Gastroesophageal sphincter (tissue), 4 donors: ENCODE results near the gene RBFOX2. TPM values are rescaled to one million over a fixed set of nuclear protein-coding genes. Genes with fewer than 3 reads are reported as not detected.

Experiments used
- ATAC-seq: fragments of 150-250 bp; one replicate; pipeline ENCODE4 v1.9.1; 2016; ENCODE audit warnings: mild to moderate bottlenecking, moderate library complexity
- H3K27ac ChIP-seq, 4 donors: fragments of 200-600 bp; sonication (generic) in 3 of 4; 1 replicate in 3 of 4; 2 replicates in 1 of 4; pipeline ENCODE4 v1.5.1; 2016 to 2019
- H3K27me3 ChIP-seq: fragments of 200-600 bp; sonication (generic); one replicate; pipeline ENCODE4 v1.5.1; 2019
- H3K36me3 ChIP-seq, 2 donors: fragments of 200-600 bp; sonication (generic); one replicate each; pipeline ENCODE4 v1.5.1; 2019; ENCODE audit warnings: control low read depth in 1 of 2
- H3K4me1 ChIP-seq, 3 donors: fragments of 200-600 bp; sonication (generic); 1 replicate in 2 of 3; 2 replicates in 1 of 3; pipeline ENCODE4 v1.5.1; 2016 to 2019; ENCODE audit warnings: control low read depth in 2 of 3
- H3K4me3 ChIP-seq, 2 donors: fragments of 200-600 bp; sonication (generic); one replicate each; pipeline ENCODE4 v1.5.1; 2019; ENCODE audit warnings: mild to moderate bottlenecking in 1 of 2, moderate library complexity in 1 of 2
- H3K9me3 ChIP-seq, 3 donors: fragments of 200-600 bp; sonication (generic); one replicate each; pipeline ENCODE4 v1.5.1; 2017 to 2019; ENCODE audit warnings: control low read depth in 2 of 3
- CTCF ChIP-seq, 4 experiments: fragments of 200-600 bp in 2 of 4; fragments of 450-650 bp in 2 of 4; sonication (generic) in 1 of 4; IDR thresholded peaks; one replicate each; pipeline ENCODE4 v1.5.1; 2017 to 2019; ENCODE audit warnings: antibody characterized with exemption in 4 of 4, mild to moderate bottlenecking in 2 of 4, moderate library complexity in 2 of 4
- EP300 ChIP-seq: sonication (generic); formaldehyde crosslinking; IDR thresholded peaks from one replicate; pipeline ENCODE4 v1.6.1; 2017; ENCODE audit warnings: antibody characterized with exemption, mild to moderate bottlenecking
- POLR2A ChIP-seq, 2 donors: fragments of 450-650 bp; IDR thresholded peaks; one replicate each; pipeline ENCODE4 v1.6.1; 2017; ENCODE audit warnings: antibody characterized with exemption in 2 of 2, mild to moderate bottlenecking in 2 of 2, moderate library complexity in 1 of 2
- POLR2AphosphoS5 ChIP-seq: sonication (generic); formaldehyde crosslinking; IDR thresholded peaks from one replicate; pipeline ENCODE4 v1.6.1; 2017; ENCODE audit warnings: antibody characterized with exemption
- WGBS, 2 donors: methylation state at CpG; one replicate each; pipeline ENCODE4 v1.1.5; 2018; ENCODE audit warnings: low coverage in 1 of 2; 5-methylcytosine and 5-hydroxymethylcytosine counted together
- total RNA-seq, 4 donors: library from RNA; depleted of rRNA; stranded (reverse); fragments of >200 nt; gene quantifications; one replicate each; pipeline ENCODE4 v1.1.0, GENCODE V29; 2016

The RBFOX2 gene
- total RNA-seq, 4 donors from 2014 or later = 120 to 197 (median 169) TPM

- H3K36me3 ChIP-seq = no peaks in the 10 kb centered on the region
- peak overlapping the region in 1 of 4 donors; percentile 61 for H3K27ac ChIP-seq
- H3K27me3 ChIP-seq = no peaks in the 10 kb centered on the region
- ATAC-seq = no peak
- TF ChIP-seq EP300 = no peak
- WGBS, 2 donors = 85 to 95% methylated on average over 3 to 5 of the region's 5 CpGs
- H3K9me3 ChIP-seq = no peaks in the 10 kb centered on the region
- peaks cover 5 to 69% (median 12%) of the 10 kb centered on the region in 3 donors for H3K4me1 ChIP-seq
- no peak overlapping the region for H3K4me3 ChIP-seq
These were observed 25.8 kb downstream of the RBFOX2 start for GRCh38 chr22:36002718-36003260.

GRCh38 chr22:36002084-36002483 is 26.5 kb downstream of the RBFOX2 start:
- Histone ChIP-seq H3K9me3 (no peaks in the 10 kb centered on the region), H3K27ac (peak overlapping the region in 2 of 4 donors; percentile 50 to 61), H3K4me3 (no peak overlapping the region), H3K36me3 (no peaks in the 10 kb centered on the region), H3K27me3 (no peaks in the 10 kb centered on the region), H3K4me1 (peaks cover 5 to 69% (median 14%) of the 10 kb centered on the region in 3 donors)
- 65 to 74% methylated on average over 7 of the region's 7 CpGs for WGBS, 2 donors
- TF ChIP-seq CTCF (IDR thresholded peaks at IDR 0.05) (no peak), POLR2A (IDR thresholded peaks at IDR 0.05) (no peak), EP300 (no peak), POLR2AphosphoS5 (no peak)
- ATAC-seq = no peak

- Histone ChIP-seq H3K4me3 (no peak overlapping the region), H3K27me3 (no peaks in the 10 kb centered on the region), H3K36me3 (no peaks in the 10 kb centered on the region), H3K27ac (no peak overlapping the region), H3K4me1 (peaks cover 10 to 73% (median 10%) of the 10 kb centered on the region in 3 donors), H3K9me3 (no peaks in the 10 kb centered on the region)
- 84 to 87% methylated on average over 3 of the region's 3 CpGs for WGBS, 2 donors
- TF ChIP-seq POLR2AphosphoS5 (no peak), EP300 (no peak), CTCF (IDR thresholded peaks at IDR 0.05) (no peak), POLR2A (IDR thresholded peaks at IDR 0.05) (no peak)
- no peak for ATAC-seq
These were observed 29.9 kb downstream of the RBFOX2 start for GRCh38 chr22:35998748-35999147.

GRCh38 chr22:35997438-35997837 is 31.2 kb downstream of the RBFOX2 start:
- TF ChIP-seq EP300 (no peak), CTCF (IDR thresholded peaks at IDR 0.05) (no peak), POLR2A (IDR thresholded peaks at IDR 0.05) (no peak), POLR2AphosphoS5 (no peak)
- Histone ChIP-seq H3K4me3 (no peak overlapping the region), H3K36me3 (no peaks in the 10 kb centered on the region), H3K4me1 (peaks cover 10 to 76% (median 10%) of the 10 kb centered on the region in 3 donors), H3K9me3 (no peaks in the 10 kb centered on the region), H3K27ac (peak overlapping the region; percentile 21 to 74 (median 54)), H3K27me3 (no peaks in the 10 kb centered on the region)
- 25 to 60% methylated on average over 1 to 3 of the region's 3 CpGs for WGBS, 2 donors
- no peak for ATAC-seq

GRCh38 chr22:35996596-35996995 is 32.0 kb downstream of the RBFOX2 start:
- H3K4me1 ChIP-seq = peaks cover 10 to 74% (median 10%) of the 10 kb centered on the region in 3 donors
- TF ChIP-seq POLR2A (IDR thresholded peaks at IDR 0.05) (no peak), CTCF (IDR thresholded peaks at IDR 0.05) (no peak), EP300 (no peak), POLR2AphosphoS5 (no peak)
- no peak for ATAC-seq
- H3K4me3 ChIP-seq = no peak overlapping the region
- H3K27me3 ChIP-seq = no peaks in the 10 kb centered on the region
- WGBS, 2 donors = 0 to 13% methylated on average over 1 of the region's 1 CpG
- no peaks in the 10 kb centered on the region for H3K36me3 ChIP-seq
- H3K27ac ChIP-seq = peak overlapping the region; percentile 21 to 79 (median 73)
- no peaks in the 10 kb centered on the region for H3K9me3 ChIP-seq
